Stimulated activated CD4-positive, alpha-beta T cell treated with anti-CD3 and anti-CD28 coated beads, Interleukin-12 subunit alpha, Interleukin-12 subunit beta, amount 100 ng/mL, for 4 hours (primary cell): ENCODE results near the gene TNFRSF9.
A peak's percentile ranks its signal among the peaks of the same experiment; 100 is the strongest.
"Not testable (repeated sequence)": the region's sequence is repeated elsewhere in the genome, so short reads cannot be mapped to it uniquely, and the experiment has no call there.

Experiments
- DNase-seq: peaks from one replicate; pipeline ENCODE4 v3.0.0-alpha.2; 2020

The TNFRSF9 gene

GRCh38 chr1:7960867-7961215 lies 20.2 kb upstream of the TNFRSF9 start:
- no peak for DNase-seq

- DNase-seq = no peak
These were observed 19.5 kb upstream of the TNFRSF9 start for GRCh38 chr1:7960165-7960564.

- DNase-seq = no peak
These were observed 15.8 kb upstream of the TNFRSF9 start for GRCh38 chr1:7956218-7957032.

GRCh38 chr1:7954683-7955082 lies 14.0 kb upstream of the TNFRSF9 start:
- DNase-seq = no peak

- peak; percentile 81 for DNase-seq
These were observed 13.4 kb upstream of the TNFRSF9 start for GRCh38 chr1:7953850-7954609.

GRCh38 chr1:7952791-7953190 lies 12.2 kb upstream of the TNFRSF9 start:
- DNase-seq = not testable (repeated sequence)

GRCh38 chr1:7948960-7949359 lies 8.3 kb upstream of the TNFRSF9 start:
- DNase-seq = no peak

GRCh38 chr1:7943251-7943650 lies 2.6 kb upstream of the TNFRSF9 start:
- DNase-seq = no peak

GRCh38 chr1:7942214-7942921 lies 1.7 kb upstream of the TNFRSF9 start:
- peak; percentile 39 for DNase-seq

GRCh38 chr1:7941437-7941793 lies 776 bp upstream of the TNFRSF9 start:
- DNase-seq = no peak

GRCh38 chr1:7940034-7940433 lies 605 bp downstream of the TNFRSF9 start:
- DNase-seq = no peak

GRCh38 chr1:7938070-7938469 lies 2.6 kb downstream of the TNFRSF9 start:
- no peak for DNase-seq

- no peak for DNase-seq
These were observed 8.0 kb downstream of the TNFRSF9 start for GRCh38 chr1:7932524-7933138.

GRCh38 chr1:7931446-7931812 lies 9.2 kb downstream of the TNFRSF9 start:
- no peak for DNase-seq

- DNase-seq = no peak
These were observed 9.8 kb downstream of the TNFRSF9 start for GRCh38 chr1:7930645-7931445.

GRCh38 chr1:7929637-7930036 lies 11.0 kb downstream of the TNFRSF9 start:
- DNase-seq = no peak

GRCh38 chr1:7928247-7928646 lies 12.4 kb downstream of the TNFRSF9 start:
- no peak for DNase-seq

GRCh38 chr1:7927061-7927460 lies 13.6 kb downstream of the TNFRSF9 start:
- not testable (repeated sequence) for DNase-seq

- DNase-seq = no peak
These were observed 18.3 kb downstream of the TNFRSF9 start for GRCh38 chr1:7922301-7922700.

- DNase-seq = no peak
These were observed 18.8 kb downstream of the TNFRSF9 start for GRCh38 chr1:7921796-7922195.

- no peak for DNase-seq
These were observed 20.8 kb downstream of the TNFRSF9 start for GRCh38 chr1:7919880-7920279.

GRCh38 chr1:7917971-7918370 lies 22.7 kb downstream of the TNFRSF9 start:
- not testable (repeated sequence) for DNase-seq

- DNase-seq = no peak
These were observed 24.2 kb downstream of the TNFRSF9 start for GRCh38 chr1:7916501-7916830.
